GM18502 (cell line): Measurements from ENCODE around the gene CGB2.
"Not testable (repeated sequence)": the region's sequence is repeated elsewhere in the genome, so short reads cannot be mapped to it uniquely, and the experiment has no call there.

ENCODE experiments used
- ATAC-seq: cut with Tn5 transposase; IDR thresholded peaks from one replicate; pipeline ENCODE4 v1.9.1; 2021; ENCODE audit warnings: mild to moderate bottlenecking; ENCODE audit not compliant: unreplicated experiment, poor library complexity

Gene CGB2

GRCh38 chr19:49006905-49007304, 24.8 kb upstream of the CGB2 start:
- ATAC-seq, result no peak

- no peak for ATAC-seq
Measured at GRCh38 chr19:49009828-49010227, 21.9 kb upstream of the CGB2 start.

- ATAC-seq, result no peak
Measured at GRCh38 chr19:49010453-49010852, 21.2 kb upstream of the CGB2 start.

- ATAC-seq, result no peak
Measured at GRCh38 chr19:49011194-49011593, 20.5 kb upstream of the CGB2 start.

GRCh38 chr19:49014123-49014869, 17.4 kb upstream of the CGB2 start:
- ATAC-seq, result no peak

- no peak for ATAC-seq
Measured at GRCh38 chr19:49014870-49015255, 16.8 kb upstream of the CGB2 start.

GRCh38 chr19:49016067-49016839, 15.4 kb upstream of the CGB2 start:
- ATAC-seq, result no peak

GRCh38 chr19:49017041-49017665, 14.5 kb upstream of the CGB2 start, which contains the start of gene LHB:
Gene LHB (minus strand): TSS chr19:49017091. CDS start chr19:49017081, 10 bp downstream.
- no peak for ATAC-seq

- ATAC-seq, result no peak
Measured at GRCh38 chr19:49017666-49018351, 13.9 kb upstream of the CGB2 start.

GRCh38 chr19:49018388-49019241, 13.1 kb upstream of the CGB2 start:
- ATAC-seq, result not testable (repeated sequence)

GRCh38 chr19:49019242-49019932, 12.3 kb upstream of the CGB2 start:
- ATAC-seq, result no peak

- ATAC-seq, result no peak
Measured at GRCh38 chr19:49020342-49020741, 11.3 kb upstream of the CGB2 start.

- no peak for ATAC-seq
Measured at GRCh38 chr19:49020931-49021895, 10.5 kb upstream of the CGB2 start.

- ATAC-seq, result no peak
Measured at GRCh38 chr19:49022116-49022515, 9.6 kb upstream of the CGB2 start.

GRCh38 chr19:49024233-49024632, 7.5 kb upstream of the CGB2 start, which contains the start of gene CGB3:
Gene CGB3 (minus strand): TSS chr19:49024333. CDS start chr19:49023971, 362 bp downstream.
- not testable (repeated sequence) for ATAC-seq

GRCh38 chr19:49025088-49025487, 6.6 kb upstream of the CGB2 start:
- ATAC-seq, result not testable (repeated sequence)

GRCh38 chr19:49025599-49025998, 6.1 kb upstream of the CGB2 start:
- ATAC-seq, result not testable (repeated sequence)

- not testable (repeated sequence) for ATAC-seq
Measured at GRCh38 chr19:49028686-49029085, 3.0 kb upstream of the CGB2 start.
